ENCODE results near the gene ACTG2.
A peak's percentile ranks its signal among the peaks of the same experiment; 100 is the strongest.
"Not testable (repeated sequence)": the region's sequence is repeated elsewhere in the genome, so short reads cannot be mapped to it uniquely, and the experiment has no call there.

ACTG2 gene

DNA sequence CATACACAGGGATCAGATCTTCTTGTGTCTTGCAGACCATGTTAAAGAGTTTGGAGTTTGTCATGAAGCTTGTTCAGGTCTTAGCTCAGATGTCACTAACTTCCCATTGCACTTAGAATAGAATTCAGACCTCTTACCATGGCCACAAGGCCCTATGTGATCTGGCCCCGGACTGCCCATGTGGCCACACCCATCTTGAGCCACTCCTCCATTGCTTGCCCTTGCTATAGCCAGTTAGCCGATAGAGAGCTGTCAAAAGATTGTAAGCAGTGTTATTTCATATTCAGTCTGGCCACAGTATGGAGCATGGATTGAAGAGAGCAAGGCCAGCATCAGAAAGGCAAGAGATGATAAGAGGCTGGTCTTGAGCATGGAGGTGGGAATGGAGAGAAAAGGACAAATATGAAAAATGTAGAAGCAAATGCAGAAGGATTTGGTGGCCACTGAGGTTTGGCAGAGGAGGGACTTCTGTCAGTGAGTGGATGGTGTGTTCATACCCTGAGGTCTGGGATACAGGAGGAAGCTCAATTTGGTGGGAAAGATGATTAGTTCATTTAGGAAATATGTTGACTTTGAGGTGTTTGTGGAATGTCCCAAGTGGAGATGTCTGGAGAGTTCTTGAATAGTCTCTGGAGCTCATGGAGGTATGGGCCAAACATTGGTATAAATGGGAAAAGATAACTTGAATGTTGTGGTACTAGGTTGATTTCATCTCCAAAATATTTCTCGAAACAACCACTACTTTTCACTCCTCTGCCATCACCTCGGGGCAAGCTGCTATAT, 44.5 kb downstream of the ACTG2 start:
- peaks cover 68 to 99% (median 74%) of the 10 kb centered on the region in 11 experiments for H3K36me3 ChIP-seq
- no peak for TF ChIP-seq Cebpa-rat (IDR thresholded peaks at IDR 0.05)
- H3K4me1 ChIP-seq: peaks cover 17 to 56% (median 27%) of the 10 kb centered on the region in 10 experiments
- H3K4me2 ChIP-seq: peak overlapping the region in 8 of 11 experiments; percentile 11 to 68 (median 52); a peak in 12 of 22 replicates
- no peaks in the 10 kb centered on the region for H3K9me3 ChIP-seq (replicated peaks in 1 of 11)
- H4K20me1 ChIP-seq: peaks cover 83 to 100% (median 97%) of the 10 kb centered on the region in 11 experiments
- H3K9ac ChIP-seq: no peak overlapping the region
- H3K27ac ChIP-seq: no peak overlapping the region
- H3K4me3 ChIP-seq: no peak overlapping the region
- H3K27me3 ChIP-seq: no peaks in the 10 kb centered on the region

GRCh38 chr2:73937899-73938298, 45.1 kb downstream of the ACTG2 start:
- H3K27ac ChIP-seq: no peak overlapping the region
- H3K9ac ChIP-seq: no peak overlapping the region
- peaks cover 17 to 50% (median 25%) of the 10 kb centered on the region in 10 experiments for H3K4me1 ChIP-seq
- no peaks in the 10 kb centered on the region for H3K27me3 ChIP-seq
- no peak overlapping the region for H3K4me3 ChIP-seq
- H3K9me3 ChIP-seq (replicated peaks in 1 of 11): no peaks in the 10 kb centered on the region
- TF ChIP-seq Cebpa-rat (IDR thresholded peaks at IDR 0.05): no peak
- peaks cover 77 to 99% (median 91%) of the 10 kb centered on the region in 11 experiments for H4K20me1 ChIP-seq
- peak overlapping the region; percentile 4 to 68 (median 44); a peak in 14 of 22 replicates for H3K4me2 ChIP-seq
- H3K36me3 ChIP-seq: peaks cover 64 to 96% (median 72%) of the 10 kb centered on the region in 11 experiments

GRCh38 chr2:73938718-73939352, 46.0 kb downstream of the ACTG2 start:
- Histone ChIP-seq H3K27ac (no peak overlapping the region), H3K9me3 (replicated peaks in 1 of 11) (no peaks in the 10 kb centered on the region), H3K4me1 (peaks cover 17 to 44% (median 25%) of the 10 kb centered on the region in 10 experiments), H3K9ac (0 out of 22 replicates have a peak overlapping the region, but pooled peaks of 2 of the 11 experiments have one; percentile 15 to 24), H3K27me3 (no peaks in the 10 kb centered on the region), H3K36me3 (peaks cover 66 to 96% (median 73%) of the 10 kb centered on the region in 11 experiments), H3K4me2 (peak overlapping the region; percentile 4 to 68 (median 44); a peak in 19 of 22 replicates), H3K4me3 (no peak overlapping the region), H4K20me1 (peaks cover 70 to 99% (median 86%) of the 10 kb centered on the region in 11 experiments)
- no peak for TF ChIP-seq Cebpa-rat (IDR thresholded peaks at IDR 0.05)

- Histone ChIP-seq H3K4me1 (peaks cover 17 to 44% (median 25%) of the 10 kb centered on the region in 10 experiments), H3K27ac (no peak overlapping the region), H3K4me3 (no peak overlapping the region), H3K27me3 (no peaks in the 10 kb centered on the region), H3K9ac (no peak overlapping the region), H3K4me2 (peak overlapping the region in 9 of 11 experiments; percentile 0 to 68 (median 44); a peak in 14 of 22 replicates), H4K20me1 (peaks cover 67 to 99% (median 87%) of the 10 kb centered on the region in 11 experiments), H3K36me3 (peaks cover 66 to 96% (median 74%) of the 10 kb centered on the region in 11 experiments), H3K9me3 (replicated peaks in 1 of 11) (no peaks in the 10 kb centered on the region)
- no peak for TF ChIP-seq Cebpa-rat (IDR thresholded peaks at IDR 0.05)
These were observed 46.6 kb downstream of the ACTG2 start for GRCh38 chr2:73939419-73939818.

DNA sequence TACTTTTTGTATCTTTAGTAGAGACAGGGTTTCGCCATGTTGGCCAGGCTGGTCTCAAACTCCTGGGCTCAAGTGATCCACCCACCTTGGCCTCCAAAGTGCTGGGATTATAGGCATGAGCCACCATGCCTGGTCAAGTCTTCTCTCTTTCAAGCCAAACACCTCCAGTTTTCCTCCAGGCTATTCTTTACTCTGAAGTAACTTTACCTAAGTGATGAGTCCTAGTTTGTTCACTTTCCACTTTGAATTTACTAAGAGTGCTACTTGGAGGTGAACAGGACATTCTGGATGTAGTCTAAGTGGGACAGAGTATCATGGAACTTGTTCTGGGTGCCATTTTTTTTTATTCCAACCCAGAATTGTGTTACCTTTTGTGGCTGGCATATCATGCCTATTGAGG, 47.3 kb downstream of the ACTG2 start:
- H3K36me3 ChIP-seq: peaks cover 66 to 96% (median 74%) of the 10 kb centered on the region in 11 experiments
- not testable (repeated sequence) for H3K9ac ChIP-seq; H3K27ac ChIP-seq; H3K27me3 ChIP-seq; H3K9me3 ChIP-seq (replicated peaks in 1 of 11); H3K4me3 ChIP-seq
- H3K4me2 ChIP-seq: peak overlapping the region in 4 of 11 experiments; percentile 0 to 68 (median 50); a peak in 5 of 22 replicates
- peaks cover 17 to 49% (median 27%) of the 10 kb centered on the region in 10 experiments for H3K4me1 ChIP-seq
- H4K20me1 ChIP-seq: peaks cover 61 to 99% (median 87%) of the 10 kb centered on the region in 11 experiments

DNA sequence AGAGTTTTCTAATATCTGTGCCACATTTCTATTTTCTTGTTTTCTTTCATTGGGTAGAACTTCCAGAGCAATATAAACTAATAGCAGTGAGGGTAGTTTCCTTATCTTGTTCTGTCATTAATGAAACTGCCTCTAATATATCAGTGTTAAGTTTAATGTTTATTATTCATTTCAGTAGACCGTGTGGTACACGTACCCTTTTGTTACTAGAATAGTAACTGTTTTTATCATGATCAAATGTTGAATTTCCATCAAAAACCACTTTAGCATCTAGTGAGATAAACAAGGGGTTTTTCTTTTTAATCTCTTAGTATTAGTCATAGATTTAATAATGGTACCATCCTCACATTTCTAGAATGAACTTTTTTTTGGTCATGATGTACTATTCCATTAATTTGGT, 49.9 kb downstream of the ACTG2 start:
- H3K4me3 ChIP-seq: no peak overlapping the region
- no peak overlapping the region for H3K27ac ChIP-seq
- no peak overlapping the region for H3K9ac ChIP-seq
- no peaks in the 10 kb centered on the region for H3K9me3 ChIP-seq (replicated peaks in 1 of 11)
- H3K36me3 ChIP-seq: peaks cover 66 to 96% (median 75%) of the 10 kb centered on the region in 11 experiments
- H3K4me2 ChIP-seq: no peak overlapping the region
- no peak for TF ChIP-seq Cebpa-rat (IDR thresholded peaks at IDR 0.05)
- peaks cover 35 to 84% (median 70%) of the 10 kb centered on the region in 11 experiments for H4K20me1 ChIP-seq
- peaks cover 17 to 62% (median 31%) of the 10 kb centered on the region in 10 experiments for H3K4me1 ChIP-seq
- H3K27me3 ChIP-seq: no peaks in the 10 kb centered on the region

- Histone ChIP-seq H3K36me3 (peaks cover 62 to 96% (median 82%) of the 10 kb centered on the region in 11 experiments), H3K27ac (peak overlapping the region in 2 of 11 experiments; percentile 12 to 23; a peak in 3 of 22 replicates), H3K4me1 (peaks cover 11 to 62% (median 33%) of the 10 kb centered on the region in 10 experiments), H3K9me3 (replicated peaks in 1 of 11) (no peaks in the 10 kb centered on the region), H4K20me1 (peaks cover 14 to 63% (median 50%) of the 10 kb centered on the region in 11 experiments; a peak in 20 of 22 replicates), H3K27me3 (no peaks in the 10 kb centered on the region), H3K4me3 (no peak overlapping the region), H3K9ac (no peak overlapping the region), H3K4me2 (peak overlapping the region in 4 of 11 experiments; percentile 9 to 20 (median 15); a peak in 2 of 22 replicates)
- TF ChIP-seq Cebpa-rat (IDR thresholded peaks at IDR 0.05): 0 out of 22 replicates have a peak, but pooled peaks of 1 of the 11 experiments have one; percentile 23
These were observed 51.9 kb downstream of the ACTG2 start for GRCh38 chr2:73944714-73945113.

DNA sequence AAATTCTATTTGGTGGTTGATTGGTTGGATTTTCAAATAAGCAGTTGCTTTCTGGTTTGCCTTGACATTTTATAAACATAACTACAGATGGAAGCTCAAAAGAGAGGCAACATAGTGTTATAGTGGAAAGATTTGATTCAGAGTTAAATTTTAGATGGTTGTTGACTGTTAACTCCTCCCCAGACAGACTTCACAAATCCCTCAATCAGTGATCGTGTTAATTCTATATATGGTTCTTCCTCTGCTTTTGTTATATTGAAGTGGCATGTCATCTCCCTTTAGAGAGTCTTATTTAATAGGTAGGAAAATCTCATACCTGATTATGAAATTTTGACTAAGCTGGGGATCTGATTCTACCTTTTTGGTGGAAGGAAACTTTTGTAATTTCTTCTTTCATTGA, 53.4 kb downstream of the ACTG2 start:
- TF ChIP-seq Cebpa-rat (IDR thresholded peaks at IDR 0.05): no peak
- Histone ChIP-seq H3K27ac (peak overlapping the region in 7 of 11 experiments; percentile 4 to 88 (median 74); a peak in 9 of 22 replicates), H3K9ac (no peak overlapping the region), H3K9me3 (replicated peaks in 1 of 11) (no peaks in the 10 kb centered on the region), H4K20me1 (peaks cover 0 to 48% (median 36%) of the 10 kb centered on the region in 11 experiments; a peak in 15 of 22 replicates), H3K4me2 (peak overlapping the region in 3 of 11 experiments; percentile 88 to 92 (median 91); a peak in 2 of 22 replicates), H3K4me3 (no peak overlapping the region), H3K36me3 (peaks cover 57 to 96% (median 83%) of the 10 kb centered on the region in 11 experiments), H3K27me3 (no peaks in the 10 kb centered on the region), H3K4me1 (peaks cover 11 to 72% (median 43%) of the 10 kb centered on the region in 10 experiments)

Measured in BLaER1 treated with 17β-estradiol and CSF1 and Interleukin-3, amounts not matched to agents 10 nM and 100 nM (cell line).